Stimulated activated CD8-positive, alpha-beta memory T cell treated with anti-CD3 and anti-CD28 coated beads, Interleukin-2, amount 100 ng/mL, for 1 hour (primary cell): Measurements from ENCODE around the gene SPEF2.

Experiments used
- DNase-seq, 2 donors: peaks; one replicate each; pipeline ENCODE4 v3.0.0-alpha.2; 2020; ENCODE audit warnings: low read depth in 2 of 2

SPEF2 gene

GRCh38 chr5:35778259-35778769, 160.7 kb downstream of the SPEF2 start:
- no peak for DNase-seq

GRCh38 chr5:35780236-35780635, 162.6 kb downstream of the SPEF2 start:
- DNase-seq, result no peak

- no peak for DNase-seq
These were observed 163.6 kb downstream of the SPEF2 start for GRCh38 chr5:35781181-35781790.

GRCh38 chr5:35783551-35783950, 165.9 kb downstream of the SPEF2 start:
- no peak for DNase-seq

GRCh38 chr5:35785601-35786085, 168.0 kb downstream of the SPEF2 start:
- DNase-seq, result no peak

GRCh38 chr5:35788724-35789123, 171.1 kb downstream of the SPEF2 start:
- no peak for DNase-seq

GRCh38 chr5:35789732-35790456, 172.2 kb downstream of the SPEF2 start:
- no peak for DNase-seq

GRCh38 chr5:35790457-35790822, 172.8 kb downstream of the SPEF2 start:
- DNase-seq, result no peak

- no peak for DNase-seq
These were observed 176.6 kb downstream of the SPEF2 start for GRCh38 chr5:35794328-35794619.

- DNase-seq, result no peak
These were observed 177.2 kb downstream of the SPEF2 start for GRCh38 chr5:35794684-35795375.

- no peak for DNase-seq
These were observed 181.5 kb downstream of the SPEF2 start for GRCh38 chr5:35799181-35799580.

GRCh38 chr5:35799753-35800152, 182.1 kb downstream of the SPEF2 start:
- DNase-seq, result no peak

GRCh38 chr5:35803191-35803651, 185.6 kb downstream of the SPEF2 start:
- no peak for DNase-seq

- DNase-seq, result no peak
These were observed 186.6 kb downstream of the SPEF2 start for GRCh38 chr5:35804201-35804653.

- no peak for DNase-seq
These were observed 187.2 kb downstream of the SPEF2 start for GRCh38 chr5:35804841-35805240.

GRCh38 chr5:35810601-35811000, 192.9 kb downstream of the SPEF2 start:
- no peak for DNase-seq

GRCh38 chr5:35811108-35811741, 193.6 kb downstream of the SPEF2 start:
- DNase-seq, result no peak

- DNase-seq, result no peak
These were observed 195.9 kb downstream of the SPEF2 start for GRCh38 chr5:35813521-35813920.

GRCh38 chr5:35815089-35815936, 197.7 kb downstream of the SPEF2 start:
- DNase-seq, result no peak

GRCh38 chr5:35816881-35817521, 199.3 kb downstream of the SPEF2 start:
- DNase-seq, result no peak

GRCh38 chr5:35819026-35819425, 201.4 kb downstream of the SPEF2 start:
- DNase-seq, result no peak
